Measurements from ENCODE around the gene CGN. TPM values are rescaled to one million over a fixed set of nuclear protein-coding genes. Genes with fewer than 3 reads are reported as not detected.
"Not testable (repeated sequence)": the region's sequence is repeated elsewhere in the genome, so short reads cannot be mapped to it uniquely, and the experiment has no call there.

The CGN gene
- total RNA-seq, 2 donors from 2014 or later: 3.3 to 5.4 TPM

GRCh38 chr1:151516031-151516511, 4.9 kb downstream of the CGN start:
- Histone ChIP-seq H3K36me3 (no peaks in the 10 kb centered on the region), H3K4me1 (peaks cover 0 to 12% of the 10 kb centered on the region in 2 donors), H3K27me3 (no peaks in the 10 kb centered on the region), H3K4me3 (no peak overlapping the region), H3K27ac (no peak overlapping the region), H3K9me3 (no peaks in the 10 kb centered on the region)
- no peak for DNase-seq (ENCODE audit: low spot score)
- TF ChIP-seq CTCF (IDR thresholded peaks at IDR 0.05): no peak

GRCh38 chr1:151518431-151518830, 7.2 kb downstream of the CGN start:
- no peaks in the 10 kb centered on the region for H3K36me3 ChIP-seq
- no peaks in the 10 kb centered on the region for H3K4me1 ChIP-seq
- no peak for DNase-seq (ENCODE audit: low spot score)
- no peaks in the 10 kb centered on the region for H3K27me3 ChIP-seq
- H3K9me3 ChIP-seq: no peaks in the 10 kb centered on the region
- no peak overlapping the region for H3K27ac ChIP-seq
- TF ChIP-seq CTCF (IDR thresholded peaks at IDR 0.05): no peak
- no peak overlapping the region for H3K4me3 ChIP-seq

GRCh38 chr1:151518936-151519335, 7.7 kb downstream of the CGN start:
- Histone ChIP-seq H3K4me3 (no peak overlapping the region), H3K36me3 (no peaks in the 10 kb centered on the region), H3K4me1 (no peaks in the 10 kb centered on the region), H3K27me3 (no peaks in the 10 kb centered on the region), H3K27ac (no peak overlapping the region), H3K9me3 (no peaks in the 10 kb centered on the region)
- no peak for TF ChIP-seq CTCF (IDR thresholded peaks at IDR 0.05)
- DNase-seq (ENCODE audit: low spot score): no peak

GRCh38 chr1:151519667-151520066, 8.5 kb downstream of the CGN start:
- Histone ChIP-seq H3K36me3 (no peaks in the 10 kb centered on the region), H3K4me3 (no peak overlapping the region), H3K4me1 (no peaks in the 10 kb centered on the region), H3K9me3 (no peaks in the 10 kb centered on the region), H3K27ac (no peak overlapping the region), H3K27me3 (no peaks in the 10 kb centered on the region)
- no peak for TF ChIP-seq CTCF (IDR thresholded peaks at IDR 0.05)
- no peak for DNase-seq (ENCODE audit: low spot score)

GRCh38 chr1:151520359-151520758, 9.2 kb downstream of the CGN start:
- Histone ChIP-seq H3K27me3 (no peaks in the 10 kb centered on the region), H3K9me3 (no peaks in the 10 kb centered on the region), H3K36me3 (no peaks in the 10 kb centered on the region), H3K27ac (no peak overlapping the region), H3K4me3 (no peak overlapping the region), H3K4me1 (no peaks in the 10 kb centered on the region)
- TF ChIP-seq CTCF (IDR thresholded peaks at IDR 0.05): no peak
- no peak for DNase-seq (ENCODE audit: low spot score)

- H3K4me3 ChIP-seq; H3K36me3 ChIP-seq; H3K4me1 ChIP-seq; H3K27ac ChIP-seq; H3K27me3 ChIP-seq; H3K9me3 ChIP-seq; DNase-seq (ENCODE audit: low spot score): not testable (repeated sequence)
These were observed 11.2 kb downstream of the CGN start for GRCh38 chr1:151522427-151522826.
